Karpas-422 (cell line): Measurements from ENCODE around the gene HEBP2. TPM values are rescaled to one million over a fixed set of nuclear protein-coding genes. Genes with fewer than 3 reads are reported as not detected.
"Not testable (repeated sequence)": the region's sequence is repeated elsewhere in the genome, so short reads cannot be mapped to it uniquely, and the experiment has no call there.

ENCODE experiments used
- DNase-seq: peaks from one replicate; pipeline ENCODE4 v3.0.0-alpha.2; 2015
- H2AFZ ChIP-seq: fragments of 200-600 bp; sonication (generic); 2 replicates; pipeline ENCODE4 v1.6.1; 2014; ENCODE audit warnings: antibody characterized with exemption, low read length, mixed read lengths
- H3K27ac ChIP-seq: fragments of 200-600 bp; sonication (generic); 2 replicates; pipeline ENCODE4 v1.5.1; 2014; ENCODE audit warnings: mild to moderate bottlenecking, low read length, moderate library complexity
- H3K27me3 ChIP-seq: fragments of 200-600 bp; sonication (generic); 2 replicates; pipeline ENCODE4 v1.6.1; 2014; ENCODE audit warnings: low read length, mixed read lengths
- H3K36me3 ChIP-seq: fragments of 200-600 bp; sonication (generic); 2 replicates; pipeline ENCODE4 v1.6.1; 2014; ENCODE audit warnings: low read length, mixed read lengths; ENCODE audit not compliant: insufficient read depth
- H3K4me1 ChIP-seq: fragments of 200-600 bp; sonication (generic); 2 replicates; pipeline ENCODE4 v1.6.1; 2014; ENCODE audit warnings: mild to moderate bottlenecking, low read length, mixed read lengths
- H3K4me2 ChIP-seq: fragments of 200-600 bp; sonication (generic); 2 replicates; pipeline ENCODE4 v1.6.1; 2014; ENCODE audit warnings: low read length, low read depth, mild to moderate bottlenecking; ENCODE audit not compliant: poor library complexity, severe bottlenecking
- H3K4me3 ChIP-seq: fragments of 200-600 bp; sonication (generic); 2 replicates; pipeline ENCODE4 v1.5.1; 2014; ENCODE audit warnings: mild to moderate bottlenecking, antibody characterized with exemption, low read length, mixed read lengths
- H3K79me2 ChIP-seq: fragments of 200-600 bp; sonication (generic); 2 replicates; pipeline ENCODE4 v1.6.1; 2014; ENCODE audit warnings: mild to moderate bottlenecking, low read length, mixed read lengths
- H3K9ac ChIP-seq: fragments of 200-600 bp; sonication (generic); 2 replicates; pipeline ENCODE4 v1.6.0; 2014; ENCODE audit warnings: low read length
- H3K9me2 ChIP-seq: fragments of 200-600 bp; sonication (generic), shearing (Covaris generic); replicated peaks from 2 replicates; pipeline ENCODE4 v1.6.0; 2014; ENCODE audit warnings: mild to moderate bottlenecking, low read length, moderate library complexity; ENCODE audit not compliant: insufficient read depth
- H3K9me3 ChIP-seq: fragments of 300-700, 200-600 bp; sonication (generic); 2 replicates; pipeline ENCODE4 v1.6.1; 2014; ENCODE audit warnings: low read length, mixed read lengths
- H4K20me1 ChIP-seq: fragments of 200-600 bp; sonication (generic); 2 replicates; pipeline ENCODE4 v1.6.1; 2014; ENCODE audit warnings: mild to moderate bottlenecking, antibody characterized with exemption, low read length, low read depth; ENCODE audit not compliant: insufficient read depth
- total RNA-seq: library from RNA; depleted of rRNA; stranded (reverse); fragments of >200 nt; shearing (Covaris generic); gene quantifications from 2 replicates; pipeline ENCODE4 v1.2.3, GENCODE V29; 2014; ENCODE audit warnings: low replicate concordance; rRNA removed

HEBP2 gene, protein sequence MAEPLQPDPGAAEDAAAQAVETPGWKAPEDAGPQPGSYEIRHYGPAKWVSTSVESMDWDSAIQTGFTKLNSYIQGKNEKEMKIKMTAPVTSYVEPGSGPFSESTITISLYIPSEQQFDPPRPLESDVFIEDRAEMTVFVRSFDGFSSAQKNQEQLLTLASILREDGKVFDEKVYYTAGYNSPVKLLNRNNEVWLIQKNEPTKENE
- 41.9 and 49.9 TPM in 2 replicates for total RNA-seq

DNA sequence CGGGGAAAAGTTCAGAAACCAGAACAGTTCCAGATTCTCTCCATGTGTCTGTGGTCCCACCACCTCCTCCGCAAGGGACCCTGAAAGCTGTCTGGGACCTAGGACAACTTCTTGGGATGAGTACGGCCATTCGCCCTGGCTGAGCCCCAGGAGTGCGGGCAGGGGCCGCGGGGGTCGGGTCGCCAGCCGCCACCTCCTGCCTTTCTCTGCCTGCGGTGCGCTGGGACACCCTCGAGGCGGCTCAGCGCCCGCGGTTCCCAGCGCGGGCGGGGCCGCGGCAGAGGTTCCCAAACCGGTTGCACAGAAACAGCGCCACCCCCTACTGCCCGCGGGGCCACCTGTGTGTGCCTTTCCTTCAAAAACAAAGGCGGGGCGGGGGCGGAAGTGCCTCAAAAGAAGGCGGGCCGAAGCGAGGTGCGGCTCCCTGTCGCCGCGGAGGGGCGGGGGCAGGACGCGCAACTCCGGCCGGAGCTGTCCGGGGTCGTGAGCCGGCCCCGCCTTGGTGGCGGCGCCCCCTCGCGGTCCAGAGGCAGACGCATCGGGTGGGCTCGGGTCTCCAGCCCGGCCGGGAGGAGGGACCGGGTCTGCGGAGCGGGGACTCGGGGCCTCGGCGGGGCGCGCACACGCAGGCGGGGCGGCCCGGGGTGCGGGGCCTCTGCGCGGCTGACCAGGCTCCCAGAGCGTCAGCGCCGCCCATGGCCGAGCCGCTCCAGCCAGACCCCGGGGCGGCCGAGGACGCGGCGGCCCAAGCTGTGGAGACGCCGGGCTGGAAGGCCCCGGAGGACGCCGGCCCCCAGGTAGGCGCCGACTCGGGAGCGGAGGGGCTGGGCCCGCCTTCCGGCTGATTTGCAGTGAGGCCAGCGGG is at the start of gene HEBP2:
TSS of gene HEBP2 (plus strand) at position 423 of the 865 bp plus-strand sequence. CDS start at position 696, 273 bp downstream.
- peaks cover 28% of the 10 kb centered on the region for H3K36me3 ChIP-seq
- H3K27ac ChIP-seq = peak within 1 kb of the TSS; percentile 13
- no peaks in the 10 kb centered on the region for H3K9me3 ChIP-seq
- H3K9ac ChIP-seq = peak within 1 kb of the TSS; percentile 91
- no peaks in the 10 kb centered on the region for H4K20me1 ChIP-seq
- peak within 1 kb of the TSS; percentile 99 for H2AFZ ChIP-seq
- no peaks in the 10 kb centered on the region for H3K9me2 ChIP-seq
- no peaks in the 10 kb centered on the region for H3K27me3 ChIP-seq
- peak; percentile 96 for DNase-seq
- peak within 1 kb of the TSS; percentile 95 for H3K4me2 ChIP-seq
- peaks cover 20% of the 10 kb centered on the region for H3K4me1 ChIP-seq
- peak within 1 kb of the TSS; percentile 83 for H3K4me3 ChIP-seq
- peaks cover 10% of the 10 kb centered on the region; the same call in 1 of the 2 replicates for H3K79me2 ChIP-seq

DNA sequence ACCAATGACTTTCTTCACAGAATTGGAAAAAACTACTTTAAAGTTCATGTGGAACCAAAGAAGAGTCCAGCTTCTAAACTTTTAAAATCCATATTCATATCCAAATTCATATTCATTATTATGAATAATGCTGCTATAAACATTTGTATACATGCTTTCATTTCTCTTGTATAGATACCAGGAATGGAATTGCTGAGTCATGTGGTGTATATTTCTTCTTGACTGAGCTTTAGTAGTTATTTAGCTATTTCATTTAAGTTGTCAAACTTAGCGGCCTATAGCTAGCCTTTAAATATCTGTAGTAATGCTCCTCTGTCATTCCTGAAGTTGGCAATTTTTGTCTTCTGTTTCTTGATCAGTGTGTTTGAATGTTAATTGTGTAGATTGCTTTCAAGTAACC is 46.1 kb upstream of the HEBP2 start:
- Histone ChIP-seq H3K4me1 (no peaks in the 10 kb centered on the region), H3K4me2 (no peak overlapping the region), H3K9me3 (no peaks in the 10 kb centered on the region), H3K27ac (no peak overlapping the region), H3K9me2 (no peaks in the 10 kb centered on the region), H3K36me3 (no peaks in the 10 kb centered on the region), H2AFZ (no peak overlapping the region), H3K79me2 (no peaks in the 10 kb centered on the region), H3K27me3 (no peaks in the 10 kb centered on the region), H3K4me3 (no peak overlapping the region), H4K20me1 (no peaks in the 10 kb centered on the region), H3K9ac (no peak overlapping the region)
- no peak for DNase-seq

DNA sequence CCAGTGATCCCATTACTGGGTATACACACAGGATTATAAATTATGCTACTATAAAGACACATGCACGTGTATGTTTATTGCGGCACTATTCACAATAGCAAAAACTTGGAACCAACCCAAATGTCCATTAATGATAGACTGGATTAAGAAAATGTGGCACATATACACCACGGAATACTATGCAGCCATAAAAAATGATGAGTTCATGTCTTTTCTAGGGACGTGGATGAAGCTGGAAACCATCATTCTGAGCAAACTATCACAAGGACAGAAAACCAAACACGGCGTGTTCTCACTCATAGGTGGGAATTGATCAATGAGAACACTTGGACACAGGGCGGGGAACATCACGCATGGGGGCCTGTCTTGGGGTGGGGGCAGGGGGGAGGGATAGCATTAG is 35.3 kb upstream of the HEBP2 start:
- not testable (repeated sequence) for H3K27me3 ChIP-seq, DNase-seq, H3K36me3 ChIP-seq

DNA sequence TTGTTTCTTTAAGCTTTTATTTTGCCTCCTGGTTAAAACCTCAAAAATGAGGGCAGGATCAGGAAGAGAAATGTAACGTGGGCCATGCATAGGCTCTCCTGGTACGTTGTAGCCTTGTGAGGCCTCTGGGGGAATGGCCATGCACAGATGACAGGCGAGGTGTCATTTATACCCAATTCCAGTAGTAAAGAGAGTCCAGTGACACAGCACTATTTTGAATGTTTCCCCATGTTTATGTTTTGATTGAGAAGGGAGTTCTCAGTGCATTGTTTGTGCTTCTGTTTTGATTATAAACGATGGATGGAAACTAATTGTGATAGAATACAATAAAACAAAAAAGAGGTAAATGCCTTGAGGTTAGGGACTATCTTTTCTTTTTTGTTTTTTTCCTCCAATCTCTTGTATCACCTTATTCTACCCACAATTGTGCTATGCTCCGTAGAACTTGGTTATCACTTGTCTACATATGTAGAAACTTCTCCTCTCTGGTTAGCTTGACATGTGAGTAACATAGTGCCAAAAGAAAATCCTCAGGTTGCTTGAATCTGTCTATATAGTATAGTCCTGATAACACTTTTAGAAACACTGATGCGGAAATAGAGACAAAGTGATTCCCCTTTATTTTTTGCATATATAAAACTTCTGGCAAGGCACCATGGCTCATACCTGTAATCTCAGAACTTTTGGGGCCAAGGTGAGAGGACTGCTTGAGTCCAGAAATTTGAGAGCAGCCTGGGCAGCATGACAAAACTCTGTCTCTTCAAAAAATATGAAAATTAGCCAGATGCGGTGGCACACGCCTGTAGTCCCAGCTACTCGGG is 33.2 kb upstream of the HEBP2 start:
- Histone ChIP-seq H3K4me2 (no peak overlapping the region), H4K20me1 (no peaks in the 10 kb centered on the region), H3K27me3 (no peaks in the 10 kb centered on the region), H3K79me2 (no peaks in the 10 kb centered on the region), H3K9me3 (no peaks in the 10 kb centered on the region), H3K27ac (no peak overlapping the region), H3K36me3 (no peaks in the 10 kb centered on the region), H3K9me2 (no peaks in the 10 kb centered on the region), H3K4me1 (no peaks in the 10 kb centered on the region), H3K9ac (no peak overlapping the region), H2AFZ (no peak overlapping the region), H3K4me3 (no peak overlapping the region)
- DNase-seq = no peak

More for the DNA sequence above, 35.3 kb upstream of the HEBP2 start:
- not testable (repeated sequence) for H3K9ac ChIP-seq, H3K4me3 ChIP-seq, H2AFZ ChIP-seq, H3K9me3 ChIP-seq, H3K4me1 ChIP-seq, H3K9me2 ChIP-seq, H4K20me1 ChIP-seq, H3K4me2 ChIP-seq, H3K79me2 ChIP-seq, H3K27ac ChIP-seq

DNA sequence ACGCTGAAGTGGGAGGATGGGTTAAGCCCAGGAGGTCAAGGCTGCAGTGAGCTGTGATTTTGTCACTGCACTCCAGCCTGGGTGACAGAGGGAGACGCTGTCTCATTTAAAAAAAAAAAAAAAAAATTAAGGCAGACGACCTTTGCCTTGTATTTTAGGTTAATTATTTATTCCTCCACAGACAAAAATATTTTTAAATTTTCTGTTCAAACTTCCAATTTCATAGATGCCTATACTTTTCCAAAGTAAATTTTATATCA is 32.6 kb upstream of the HEBP2 start:
- H3K27me3 ChIP-seq = no peaks in the 10 kb centered on the region
- H3K9me3 ChIP-seq = no peaks in the 10 kb centered on the region
- H3K4me3 ChIP-seq = no peak overlapping the region
- no peaks in the 10 kb centered on the region for H3K36me3 ChIP-seq
- H4K20me1 ChIP-seq = no peaks in the 10 kb centered on the region
- no peaks in the 10 kb centered on the region for H3K79me2 ChIP-seq
- no peak overlapping the region for H3K4me2 ChIP-seq
- H3K4me1 ChIP-seq = no peaks in the 10 kb centered on the region
- H3K27ac ChIP-seq = no peak overlapping the region
- no peaks in the 10 kb centered on the region for H3K9me2 ChIP-seq
- no peak overlapping the region for H2AFZ ChIP-seq
- DNase-seq = no peak
- no peak overlapping the region for H3K9ac ChIP-seq

DNA sequence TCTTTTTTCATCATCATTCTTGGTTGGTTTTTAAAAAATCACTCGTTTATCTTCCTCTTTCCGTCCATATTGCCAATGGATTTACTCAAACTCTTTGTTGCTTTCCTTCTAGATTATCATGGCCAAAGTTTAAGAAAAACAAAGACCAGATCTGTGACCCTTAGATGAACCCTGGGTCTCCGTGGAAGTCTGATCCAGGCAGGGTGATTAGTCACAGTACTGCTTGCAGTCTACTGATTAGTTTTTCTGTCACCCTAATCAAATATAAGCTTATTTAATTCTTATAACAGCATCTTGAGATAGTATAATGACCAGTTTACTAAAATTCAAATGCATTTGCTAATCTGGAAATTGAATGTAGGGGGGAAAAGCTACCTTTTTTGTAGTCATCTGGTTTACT is 32.3 kb upstream of the HEBP2 start:
- Histone ChIP-seq H3K9me3 (no peaks in the 10 kb centered on the region), H4K20me1 (no peaks in the 10 kb centered on the region), H2AFZ (no peak overlapping the region), H3K4me2 (no peak overlapping the region), H3K27ac (no peak overlapping the region), H3K36me3 (no peaks in the 10 kb centered on the region), H3K4me3 (no peak overlapping the region), H3K79me2 (no peaks in the 10 kb centered on the region), H3K27me3 (no peaks in the 10 kb centered on the region), H3K9me2 (no peaks in the 10 kb centered on the region), H3K4me1 (no peaks in the 10 kb centered on the region), H3K9ac (no peak overlapping the region)
- no peak for DNase-seq

DNA sequence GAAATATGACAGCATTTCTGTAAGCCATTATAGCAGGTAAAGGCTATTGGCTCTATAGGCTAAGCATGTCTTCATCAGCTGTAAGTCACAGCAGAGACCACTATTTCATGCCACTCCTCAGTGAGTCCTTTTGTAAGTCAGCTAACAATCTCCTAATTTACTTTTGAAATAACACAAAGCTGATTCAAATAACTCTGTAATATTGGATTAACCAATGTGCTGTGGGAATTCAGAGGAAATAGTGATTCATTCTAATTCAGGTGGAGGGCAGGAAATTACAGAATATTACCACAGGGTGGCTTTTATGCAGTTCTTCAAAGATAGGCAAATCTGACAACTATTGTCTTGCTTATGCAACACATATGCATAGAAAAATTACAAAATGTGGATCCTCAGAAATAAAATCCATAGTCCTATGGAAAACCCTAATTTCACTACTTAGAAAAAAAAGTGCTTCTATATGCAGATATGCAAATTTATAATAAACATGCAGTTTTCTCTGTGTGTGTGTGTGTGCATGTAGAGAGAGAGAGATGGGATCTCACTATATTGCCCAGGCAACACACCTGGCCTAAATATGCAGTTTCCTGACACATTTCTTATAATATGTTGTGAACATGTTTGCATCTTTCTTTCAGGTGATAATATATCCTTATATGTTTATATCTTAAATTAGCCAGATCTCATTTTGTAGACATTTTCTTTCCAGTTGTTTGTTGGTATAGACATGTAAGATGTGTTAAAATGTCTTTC is 31.1 kb upstream of the HEBP2 start:
- H4K20me1 ChIP-seq = no peaks in the 10 kb centered on the region
- DNase-seq = no peak
- no peak overlapping the region for H3K9ac ChIP-seq
- H3K36me3 ChIP-seq = no peaks in the 10 kb centered on the region
- no peak overlapping the region for H3K27ac ChIP-seq
- H3K27me3 ChIP-seq = no peaks in the 10 kb centered on the region
- H3K4me3 ChIP-seq = no peak overlapping the region
- no peaks in the 10 kb centered on the region for H3K79me2 ChIP-seq
- no peaks in the 10 kb centered on the region for H3K4me1 ChIP-seq
- H3K4me2 ChIP-seq = no peak overlapping the region
- H3K9me3 ChIP-seq = no peaks in the 10 kb centered on the region
- H2AFZ ChIP-seq = no peak overlapping the region
- no peaks in the 10 kb centered on the region for H3K9me2 ChIP-seq
